K562 (cell line): Measurements from ENCODE around the gene IFNGR2. TPM values are rescaled to one million over a fixed set of nuclear protein-coding genes. Genes with fewer than 3 reads are reported as not detected.

ENCODE experiments used
- BCL6 ChIP-seq: fragments of 250-450 bp; sonication (Bioruptor Pico); IDR thresholded peaks from 2 replicates; pipeline ENCODE4 v1.4.0; 2020
- CHD7 ChIP-seq: fragments of 200-600 bp; sonication (generic); IDR thresholded peaks from one replicate; pipeline ENCODE4 v1.6.1; 2012; ENCODE audit warnings: mild to moderate bottlenecking, low read depth, low read length, inconsistent platforms
- EZH2 ChIP-seq: IDR thresholded peaks from 2 replicates; pipeline ENCODE4 v1.6.1; 2012; ENCODE audit warnings: low read depth, mild to moderate bottlenecking, inconsistent platforms, low read length, borderline replicate concordance
- GTF2A2 ChIP-seq: IDR thresholded peaks from 2 replicates; pipeline ENCODE4 v1.6.1; 2016; ENCODE audit warnings: mild to moderate bottlenecking, missing genetic modification characterization, missing compliant biosample characterization
- GTF2F1 ChIP-seq: IDR thresholded peaks from 2 replicates; pipeline ENCODE4 v1.6.1; 2011; ENCODE audit warnings: low read depth, low read length, improper control_type of control experiment
- KDM4B ChIP-seq, 2 experiments: fragments of 450-650 bp in 1 of 2; sonication (generic) in 1 of 2; IDR thresholded peaks; 2 replicates each; pipeline ENCODE4 v1.6.1; 2016 to 2017; ENCODE audit warnings: borderline replicate concordance in 2 of 2, antibody characterized with exemption in 1 of 2, low read depth in 1 of 2, mild to moderate bottlenecking in 1 of 2
- NEUROD1 ChIP-seq: fragments of 150-350 bp; IDR thresholded peaks from 2 replicates; pipeline ENCODE4 v1.6.1; 2014; ENCODE audit warnings: borderline replicate concordance, low read length, low read depth; ENCODE audit not compliant: partially characterized antibody
- RAD51 ChIP-seq: fragments of 450-650 bp; IDR thresholded peaks from 2 replicates; pipeline ENCODE4 v1.7.1; 2016; ENCODE audit warnings: low read depth, mild to moderate bottlenecking, borderline replicate concordance
- TEAD4 ChIP-seq, 2 experiments: sonication (generic) in 1 of 2; formaldehyde crosslinking in 1 of 2; IDR thresholded peaks; 2 replicates each; pipeline versions ENCODE4 v1.6.1 to v1.8.0; 2012 to 2022; ENCODE audit warnings: borderline replicate concordance in 1 of 2, inconsistent platforms in 1 of 2, low read length in 1 of 2, mild to moderate bottlenecking in 1 of 2, missing genetic modification reagents in 1 of 2
- TFAM ChIP-seq: fragments of 250-450 bp; sonication (Bioruptor Pico); conservative IDR thresholded peaks from 2 replicates; pipeline ENCODE4 v1.5.0; 2021; ENCODE audit warnings: mild to moderate bottlenecking, moderate library complexity
- ZHX1 ChIP-seq: fragments of 150-350 bp; conservative IDR thresholded peaks from 2 replicates; pipeline ENCODE4 v1.6.1; 2014; ENCODE audit warnings: low read length
- ZNF165 ChIP-seq: fragments of 250-450 bp; sonication (Bioruptor Pico); IDR thresholded peaks from 2 replicates; pipeline ENCODE4 v1.4.0; 2020; ENCODE audit warnings: borderline replicate concordance
- ZNF384 ChIP-seq: IDR thresholded peaks from 2 replicates; pipeline ENCODE4 v1.6.1; 2012; ENCODE audit warnings: low read depth, low read length, improper control_type of control experiment
- polyA plus RNA-seq, 8 experiments: library from polyadenylated mRNA; depleted of rRNA in 4 of 8; stranded (reverse) in 5 of 8; unstranded in 3 of 8; fragments of >200 nt; fragmentation: Nextera tagmentation in 2 of 8; fragmentation: Illumina TruSeq in 1 of 8; extraction: Ambion mirVana in 2 of 8; extraction: Trizol in 1 of 8; gene quantifications; 2 replicates each; pipeline versions ENCODE4 v1.2.1 to v1.2.3, GENCODE V29; 2011 to 2014; ENCODE audit warnings: inconsistent platforms in 1 of 8, missing spikeins in 1 of 8
- total RNA-seq, 7 experiments: library from RNA; depleted of rRNA in 6 of 7; stranded (reverse); fragments of >200 nt in 6 of 7; fragmentation: Illumina TruSeq in 2 of 7; extraction: Trizol in 2 of 7; gene quantifications; 2 replicates each; pipeline versions ENCODE4 v1.2.1 to v1.2.3, GENCODE V29; 2011 to 2021; ENCODE audit warnings: low replicate concordance in 1 of 7

The IFNGR2 gene
- total and polyA plus RNA-seq, 9 of the 15 experiments (the other 6 are each of a cell fraction or from before 2014, with no cell fraction given) = 6.7 to 58.0 (median 28.5) TPM

GRCh38 chr21:33479679-33480480 lies 76.7 kb downstream of the IFNGR2 start, which contains the start of gene TMEM50B (continued):
- no peak for TF ChIP-seq BCL6 (CRISPR knock-in tag)
- TF ChIP-seq GTF2A2 (tag) = no peak
- 0 out of 2 replicates have a peak, but pooled peaks have one; percentile 26 for TF ChIP-seq ZHX1
- TF ChIP-seq CHD7 = no peak
- TF ChIP-seq RAD51 = no peak
- TF ChIP-seq TFAM (CRISPR knock-in tag) = no peak
- TF ChIP-seq ZNF384 = no peak; the same call in 1 of the 2 replicates
- TF ChIP-seq KDM4B (IDR thresholded peaks at IDR 0.05; ENCODE audit: borderline replicate concordance in 2 of 2, low read depth in 1 of 2) = peak in 1 of 2 experiments; percentile 49; a peak in 1 of 4 replicates
- no peak for TF ChIP-seq EZH2
- TF ChIP-seq TEAD4 (IDR thresholded peaks at IDR 0.05; ENCODE audit: low read length) = peak; percentile 43; the same call in 1 of the 2 replicates
- TF ChIP-seq TEAD4 (CRISPR knock-in tag; IDR thresholded peaks at IDR 0.05; ENCODE audit: borderline replicate concordance) = no peak
- TF ChIP-seq NEUROD1 = peak; percentile 51
- TF ChIP-seq GTF2F1 = peak; percentile 8; the same call in 1 of the 2 replicates
- no peak for TF ChIP-seq ZNF165 (CRISPR knock-in tag)
